Measurements from ENCODE around the gene DIDO1. TPM values are rescaled to one million over a fixed set of nuclear protein-coding genes. Genes with fewer than 3 reads are reported as not detected.

DIDO1 gene
- total RNA-seq, 4 donors from 2014 or later: 49.5 to 75.8 (median 66.5) TPM

DNA sequence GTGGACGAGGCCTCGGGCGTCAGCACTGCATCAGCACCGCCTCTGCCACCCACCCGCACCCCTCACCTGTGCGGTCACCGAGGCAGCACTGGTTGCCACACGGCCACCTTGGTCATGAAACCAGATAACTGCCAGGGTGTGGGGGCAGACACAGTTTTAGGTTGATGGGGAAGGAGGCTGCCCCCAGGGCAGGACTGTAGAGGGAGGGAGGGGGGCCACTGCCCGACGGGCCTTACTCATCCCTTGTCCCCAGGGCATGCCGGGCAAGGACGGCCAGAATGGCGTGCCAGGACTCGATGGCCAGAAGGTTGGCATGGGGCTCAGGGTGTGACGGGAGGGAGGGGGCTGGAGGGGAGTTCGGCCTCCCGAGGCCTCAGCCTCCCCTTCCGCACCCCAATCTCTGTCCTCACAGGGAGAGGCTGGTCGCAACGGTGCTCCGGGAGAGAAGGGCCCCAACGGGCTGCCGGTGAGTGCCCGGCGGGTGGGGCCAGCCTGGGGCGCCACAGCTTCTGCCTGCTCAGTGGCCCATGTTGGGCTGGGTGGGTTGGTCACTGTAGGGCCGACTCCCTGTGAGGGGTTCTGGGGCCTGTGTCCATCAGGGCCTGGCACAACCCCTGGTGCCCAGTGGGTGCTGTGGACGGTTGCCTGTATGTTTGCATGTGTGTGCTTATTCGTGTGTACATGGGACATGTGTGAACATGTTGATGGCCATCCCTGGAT is 97.6 kb downstream of the DIDO1 start:
- TF ChIP-seq CTCF (IDR thresholded peaks at IDR 0.05) (no peak), EP300 (IDR thresholded peaks at IDR 0.05) (no peak), POLR2AphosphoS5 (IDR thresholded peaks at IDR 0.05) (no peak), POLR2A (IDR thresholded peaks at IDR 0.05) (no peak)

DNA sequence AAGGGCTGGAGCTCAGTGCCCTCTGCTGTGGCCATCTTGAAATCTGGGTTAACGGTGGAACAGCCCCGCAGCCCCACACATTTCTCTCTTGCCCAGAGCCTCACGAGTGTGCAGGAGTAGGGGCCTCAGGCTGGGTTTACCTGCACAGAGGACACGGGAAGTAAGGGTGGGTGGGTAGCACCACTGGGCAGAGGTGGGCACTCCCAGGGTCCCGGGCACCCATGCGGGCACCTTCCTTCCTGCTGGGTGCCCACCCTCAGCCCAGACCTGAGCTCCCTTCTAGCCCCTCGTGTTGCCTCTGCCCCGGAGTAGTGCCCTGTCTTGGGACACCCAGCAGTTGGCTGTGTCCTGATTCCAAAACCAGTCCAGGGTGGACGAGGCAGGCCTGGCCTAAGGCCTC is 98.3 kb downstream of the DIDO1 start:
- no peak overlapping the region for H3K27ac ChIP-seq
- WGBS, 2 donors (ENCODE audit: low coverage in 1 of 2): 87% methylated on average over 3 of the region's 9 CpGs; no CpG with 5 or more reads in 1 of the 2 donors
- ATAC-seq: no peak
- H3K4me3 ChIP-seq: no peak overlapping the region
- H3K36me3 ChIP-seq: no peaks in the 10 kb centered on the region
- H3K27me3 ChIP-seq: peaks cover 4% of the 10 kb centered on the region
- TF ChIP-seq EP300 (IDR thresholded peaks at IDR 0.05): no peak
- no peak for TF ChIP-seq CTCF (IDR thresholded peaks at IDR 0.05)
- TF ChIP-seq POLR2AphosphoS5 (IDR thresholded peaks at IDR 0.05): no peak
- no peak for TF ChIP-seq POLR2A (IDR thresholded peaks at IDR 0.05)
- no peaks in the 10 kb centered on the region for H3K9me3 ChIP-seq
- peaks cover 0 to 33% (median 22%) of the 10 kb centered on the region in 3 donors for H3K4me1 ChIP-seq

More for the DNA sequence above, 97.6 kb downstream of the DIDO1 start:
- WGBS, 2 donors (ENCODE audit: low coverage in 1 of 2): 69% methylated on average over 7 of the region's 29 CpGs; no CpG with 5 or more reads in 1 of the 2 donors
- Histone ChIP-seq H3K36me3 (no peaks in the 10 kb centered on the region), H3K4me3 (no peak overlapping the region), H3K4me1 (peaks cover 0 to 35% (median 21%) of the 10 kb centered on the region in 3 donors), H3K27me3 (peaks cover 4% of the 10 kb centered on the region), H3K27ac (no peak overlapping the region), H3K9me3 (no peaks in the 10 kb centered on the region)
- no peak for ATAC-seq

Small RNA genes within 50 kb of the gene (small RNA-seq; reads per million reads assigned to genes)
- gene DPH3P1: 0 reads per million in 4 donors

Other genes starting within 250 kb of the DIDO1 start
- under 1 TPM; 0.13 to 0.85 (median 0.19) TPM for gene NTSR1, start 217.7 kb downstream of the DIDO1 start, total RNA-seq
- 10 to 100 TPM in 3 of 4 donors, 1 to 10 TPM in 1; 9.3 to 15.6 (median 14.5) TPM for gene MRGBP, start 130.0 kb downstream of the DIDO1 start, total RNA-seq
- 10 to 100 TPM; 55.1 to 61.0 (median 58.9) TPM for gene OGFR, start 121.7 kb downstream of the DIDO1 start, total RNA-seq
- 10 to 100 TPM in 2 of 4 donors, 1 to 10 TPM in 2; 8.8 to 29.9 (median 14.3) TPM for gene COL9A3, start 109.5 kb downstream of the DIDO1 start, total RNA-seq
- 10 to 100 TPM; 12.0 to 28.9 (median 13.8) TPM for gene TCFL5, start 64.7 kb downstream of the DIDO1 start, total RNA-seq
- 10 to 100 TPM; 23.2 to 34.8 (median 27.9) TPM for gene GID8, start 11.6 kb upstream of the DIDO1 start, total RNA-seq
- 1 to 10 TPM; 1.3 to 4.6 (median 2.8) TPM for gene SLC17A9, start 26.2 kb upstream of the DIDO1 start, total RNA-seq
- not detected for gene BHLHE23, start 80.5 kb upstream of the DIDO1 start, total RNA-seq